ENCODE data around the gene ERFE. TPM values are rescaled to one million over a fixed set of nuclear protein-coding genes. Genes with fewer than 3 reads are reported as not detected.
"Not testable (repeated sequence)": the region's sequence is repeated elsewhere in the genome, so short reads cannot be mapped to it uniquely, and the experiment has no call there.

The ERFE gene
- total RNA-seq, result under 1 TPM; 0.37 to 0.50 TPM

GRCh38 chr2:238158509-238159070 lies at the start of gene ERFE:
ERFE (plus strand) TSS chr2:238158970; CDS start chr2:238159008, 38 bp downstream.
- CTCF ChIA-PET, result interaction anchor here (0.6 kb wide), 1 partner anchor 109 kb away, joined by 3 read pairs; no protein-coding TSS in a partner anchor
- Mint-ChIP-seq H3K27me3 (ENCODE audit: low read depth) (peaks cover 16% of the 10 kb centered on the region), H3K9me3 (ENCODE audit: insufficient read depth) (no peaks in the 10 kb centered on the region), H3K27ac (no peak within 1 kb of the TSS), H3K4me3 (peak within 1 kb of the TSS; percentile 55), H3K4me1 (ENCODE audit: low read depth) (peaks cover 15% of the 10 kb centered on the region), H3K36me3 (ENCODE audit: low read depth) (no peaks in the 10 kb centered on the region)
- ATAC-seq (peak; percentile 71), DNase-seq (peak; percentile 60)
- POLR2A ChIA-PET, result no interaction called here

GRCh38 chr2:238113611-238114010 lies 45.2 kb upstream of the ERFE start:
- no peak for DNase-seq

GRCh38 chr2:238114331-238114841 lies 44.4 kb upstream of the ERFE start:
- no peak for DNase-seq
- Mint-ChIP-seq H3K36me3 (ENCODE audit: low read depth) (no peaks in the 10 kb centered on the region), H3K4me3 (no peak overlapping the region), H3K9me3 (ENCODE audit: insufficient read depth) (peaks cover 17% of the 10 kb centered on the region), H3K27me3 (ENCODE audit: low read depth) (peaks cover 11% of the 10 kb centered on the region), H3K4me1 (ENCODE audit: low read depth) (peaks cover 2% of the 10 kb centered on the region), H3K27ac (no peak overlapping the region)
- ChIA-PET POLR2A (no interaction called here), CTCF (no interaction called here)
- ATAC-seq, result no peak

More at GRCh38 chr2:238113611-238114010, 45.2 kb upstream of the ERFE start:
- H3K4me3 Mint-ChIP-seq, result no peak overlapping the region
- H3K4me1 Mint-ChIP-seq (ENCODE audit: low read depth), result peaks cover 10% of the 10 kb centered on the region
- peaks cover 17% of the 10 kb centered on the region for H3K9me3 Mint-ChIP-seq (ENCODE audit: insufficient read depth)
- ATAC-seq, result no peak
- no peaks in the 10 kb centered on the region for H3K36me3 Mint-ChIP-seq (ENCODE audit: low read depth)
- ChIA-PET CTCF (no interaction called here), POLR2A (no interaction called here)
- H3K27me3 Mint-ChIP-seq (ENCODE audit: low read depth), result peaks cover 11% of the 10 kb centered on the region
- H3K27ac Mint-ChIP-seq, result no peak overlapping the region

GRCh38 chr2:238114851-238115660 lies 43.7 kb upstream of the ERFE start:
- H3K4me3 Mint-ChIP-seq, result no peak overlapping the region
- H3K27me3 Mint-ChIP-seq (ENCODE audit: low read depth), result peaks cover 11% of the 10 kb centered on the region
- peaks cover 17% of the 10 kb centered on the region for H3K9me3 Mint-ChIP-seq (ENCODE audit: insufficient read depth)
- CTCF ChIA-PET, result no interaction called here
- ATAC-seq, result no peak
- no peaks in the 10 kb centered on the region for H3K4me1 Mint-ChIP-seq (ENCODE audit: low read depth)
- no peak for DNase-seq
- POLR2A ChIA-PET, result no interaction called here
- no peaks in the 10 kb centered on the region for H3K36me3 Mint-ChIP-seq (ENCODE audit: low read depth)
- no peak overlapping the region for H3K27ac Mint-ChIP-seq

GRCh38 chr2:238115709-238116108 lies 43.1 kb upstream of the ERFE start:
- DNase-seq; ATAC-seq; H3K4me3 Mint-ChIP-seq; H3K36me3 Mint-ChIP-seq (ENCODE audit: low read depth); H3K4me1 Mint-ChIP-seq (ENCODE audit: low read depth); POLR2A ChIA-PET; H3K27ac Mint-ChIP-seq; CTCF ChIA-PET: not testable (repeated sequence)
- peaks cover 17% of the 10 kb centered on the region for H3K9me3 Mint-ChIP-seq (ENCODE audit: insufficient read depth)
- H3K27me3 Mint-ChIP-seq (ENCODE audit: low read depth), result peaks cover 11% of the 10 kb centered on the region

GRCh38 chr2:238116298-238117198 lies 42.2 kb upstream of the ERFE start:
- H3K9me3 Mint-ChIP-seq (ENCODE audit: insufficient read depth), result peaks cover 17% of the 10 kb centered on the region
- peaks cover 11% of the 10 kb centered on the region for H3K27me3 Mint-ChIP-seq (ENCODE audit: low read depth)
- no peak for DNase-seq
- H3K27ac Mint-ChIP-seq, result peak overlapping the region; percentile 49
- ChIA-PET POLR2A (no interaction called here), CTCF (no interaction called here)
- no peak for ATAC-seq
- no peak overlapping the region for H3K4me3 Mint-ChIP-seq
- no peaks in the 10 kb centered on the region for H3K4me1 Mint-ChIP-seq (ENCODE audit: low read depth)
- H3K36me3 Mint-ChIP-seq (ENCODE audit: low read depth), result no peaks in the 10 kb centered on the region

GRCh38 chr2:238117199-238118154 lies 41.3 kb upstream of the ERFE start:
- ATAC-seq (no peak), DNase-seq (no peak)
- H3K4me3 Mint-ChIP-seq, result no peak overlapping the region
- no peaks in the 10 kb centered on the region for H3K36me3 Mint-ChIP-seq (ENCODE audit: low read depth)
- ChIA-PET POLR2A (no interaction called here), CTCF (no interaction called here)
- H3K27ac Mint-ChIP-seq, result no peak overlapping the region
- H3K9me3 Mint-ChIP-seq (ENCODE audit: insufficient read depth), result peaks cover 12% of the 10 kb centered on the region
- no peaks in the 10 kb centered on the region for H3K4me1 Mint-ChIP-seq (ENCODE audit: low read depth)
- peaks cover 11% of the 10 kb centered on the region for H3K27me3 Mint-ChIP-seq (ENCODE audit: low read depth)

GRCh38 chr2:238119756-238120462 lies 38.9 kb upstream of the ERFE start:
- Mint-ChIP-seq H3K4me1 (ENCODE audit: low read depth) (no peaks in the 10 kb centered on the region), H3K4me3 (no peak overlapping the region), H3K9me3 (ENCODE audit: insufficient read depth) (no peaks in the 10 kb centered on the region), H3K36me3 (ENCODE audit: low read depth) (no peaks in the 10 kb centered on the region), H3K27ac (no peak overlapping the region), H3K27me3 (ENCODE audit: low read depth) (peaks cover 7% of the 10 kb centered on the region)
- ChIA-PET CTCF (no interaction called here), POLR2A (no interaction called here)
- ATAC-seq (no peak), DNase-seq (no peak)

GRCh38 chr2:238120463-238121298 lies 38.1 kb upstream of the ERFE start:
- DNase-seq (no peak), ATAC-seq (no peak)
- Mint-ChIP-seq H3K9me3 (ENCODE audit: insufficient read depth) (no peaks in the 10 kb centered on the region), H3K27me3 (ENCODE audit: low read depth) (peaks cover 7% of the 10 kb centered on the region), H3K4me1 (ENCODE audit: low read depth) (no peaks in the 10 kb centered on the region), H3K36me3 (ENCODE audit: low read depth) (no peaks in the 10 kb centered on the region), H3K4me3 (no peak overlapping the region), H3K27ac (no peak overlapping the region)
- ChIA-PET POLR2A (no interaction called here), CTCF (no interaction called here)

- Mint-ChIP-seq H3K36me3 (ENCODE audit: low read depth) (no peaks in the 10 kb centered on the region), H3K9me3 (ENCODE audit: insufficient read depth) (no peaks in the 10 kb centered on the region), H3K4me1 (ENCODE audit: low read depth) (no peaks in the 10 kb centered on the region), H3K4me3 (no peak overlapping the region), H3K27me3 (ENCODE audit: low read depth) (peaks cover 7% of the 10 kb centered on the region), H3K27ac (no peak overlapping the region)
- DNase-seq (no peak), ATAC-seq (no peak)
- POLR2A ChIA-PET, result no interaction called here
- CTCF ChIA-PET, result no interaction called here
These were observed 37.1 kb upstream of the ERFE start for GRCh38 chr2:238121511-238122286.

Measured in activated CD8-positive, alpha-beta T cell treated with anti-CD3 and anti-CD28 coated beads, Interleukin-2, amount 10 ng/mL, durations not matched to agents 7 days and 5 days (primary cell).